B cell (primary cell): Measurements from ENCODE around the gene SPN. TPM values are rescaled to one million over a fixed set of nuclear protein-coding genes. Genes with fewer than 3 reads are reported as not detected.

Source experiments
- ATAC-seq: fragments of 200-7000 bp; cut with Tn5 transposase; one replicate; pipeline ENCODE4 v1.10.0; 2021; ENCODE audit warnings: low read depth, mild to moderate bottlenecking, moderate number of reproducible peaks, moderate library complexity
- CTCF ChIA-PET: fragments of 350-600 bp; sonication (Branson Sonifier 250); formaldehyde crosslinking; loops from one replicate; lab custom pipeline; 2021; ENCODE audit warnings: antibody characterized with exemption, inconsistent platforms; lab: Charles Lee
- POLR2A ChIA-PET: fragments of 350-600 bp; sonication (Branson Sonifier 250); formaldehyde crosslinking; loops from one replicate; lab custom pipeline; 2021; ENCODE audit warnings: antibody characterized with exemption; lab: Charles Lee
- DNase-seq: peaks from one replicate; pipeline ENCODE4 v3.0.0; 2013
- H2AFZ ChIP-seq: 2 replicates; pipeline ENCODE4 v1.6.1; 2012; ENCODE audit warnings: mild to moderate bottlenecking, low read depth, low read length; ENCODE audit not compliant: insufficient read depth, poor library complexity, severe bottlenecking
- H3K27ac ChIP-seq, 2 donors: 1 replicate in 1 of 2; 2 replicates in 1 of 2; pipeline ENCODE4 v1.5.1; 2012 to 2013; ENCODE audit warnings: low read length in 2 of 2, mild to moderate bottlenecking in 2 of 2, moderate library complexity in 1 of 2
- H3K27me3 ChIP-seq, 4 experiments: fragments of 200-600 bp in 1 of 4; sonication (generic) in 1 of 4; replicated peaks in 1 of 4; 1 replicate in 2 of 4; 2 replicates in 2 of 4; pipeline versions ENCODE4 v1.6.1 to v1.7.0; 2013 to 2016; ENCODE audit warnings: low read length in 3 of 4, mild to moderate bottlenecking in 2 of 4, mixed read lengths in 1 of 4, moderate library complexity in 1 of 4; ENCODE audit not compliant: insufficient read depth in 4 of 4, control insufficient read depth in 3 of 4; ENCODE audit errors: control extremely low read depth in 1 of 4
- H3K36me3 ChIP-seq, 2 experiments: replicated peaks in 1 of 2; 1 replicate in 1 of 2; 2 replicates in 1 of 2; pipeline versions ENCODE4 v1.6.1 to v1.7.1; 2013; ENCODE audit warnings: low read length in 1 of 2; ENCODE audit not compliant: insufficient read depth in 2 of 2, control insufficient read depth in 1 of 2; ENCODE audit errors: control extremely low read depth in 1 of 2, extremely low read depth in 1 of 2
- H3K4me1 ChIP-seq, 2 donors: fragments of 200-600 bp in 1 of 2; sonication (generic) in 1 of 2; 1 replicate in 1 of 2; 2 replicates in 1 of 2; pipeline versions ENCODE4 v1.5.1 to v1.6.1; 2013 to 2017; ENCODE audit warnings: low read length in 2 of 2; ENCODE audit not compliant: control insufficient read depth in 2 of 2, insufficient read depth in 2 of 2
- H3K4me2 ChIP-seq: replicated peaks from 2 replicates; pipeline ENCODE3; 2012; ENCODE audit warnings: mild to moderate bottlenecking, low read depth, low read length; ENCODE audit not compliant: poor library complexity, severe bottlenecking
- H3K4me3 ChIP-seq, 5 experiments: fragments of 200-600 bp in 1 of 5; sonication (generic) in 1 of 5; 1 replicate in 3 of 5; 2 replicates in 2 of 5; pipeline versions ENCODE4 v1.5.1 to v1.7.0; 2011 to 2016; ENCODE audit warnings: low read length in 4 of 5, mild to moderate bottlenecking in 4 of 5, low read depth in 2 of 5, control low read depth in 1 of 5, moderate library complexity in 1 of 5; ENCODE audit not compliant: insufficient read depth in 1 of 5; ENCODE audit errors: control extremely low read depth in 1 of 5, extremely low read depth in 1 of 5
- H3K79me2 ChIP-seq: fragments of 200-600 bp; sonication (generic); one replicate; pipeline ENCODE4 v1.6.0; 2016; ENCODE audit warnings: low read length; ENCODE audit not compliant: control insufficient read depth, insufficient read depth
- H3K9ac ChIP-seq: fragments of 200-600 bp; sonication (generic); 2 replicates; pipeline ENCODE4 v1.6.1; 2017; ENCODE audit warnings: mild to moderate bottlenecking, low read length, moderate library complexity
- H3K9me3 ChIP-seq, 3 donors: one replicate each; pipeline versions ENCODE4 v1.6.1 to v1.7.1; 2013; ENCODE audit warnings: low read length in 2 of 3; ENCODE audit not compliant: control insufficient read depth in 2 of 3, insufficient read depth in 1 of 3; ENCODE audit errors: control extremely low read depth in 1 of 3
- H4K20me1 ChIP-seq: 2 replicates; pipeline ENCODE4 v1.6.0; 2012; ENCODE audit warnings: mild to moderate bottlenecking, low read length; ENCODE audit not compliant: insufficient read depth, control insufficient read depth, poor library complexity, severe bottlenecking
- H3K27ac Mint-ChIP-seq: one replicate; pipeline ENCODE4 v1.8.0; 2021; ENCODE audit warnings: mixed read lengths
- H3K27me3 Mint-ChIP-seq: one replicate; pipeline ENCODE4 v1.8.0; 2021; ENCODE audit warnings: mixed read lengths
- H3K4me1 Mint-ChIP-seq: one replicate; pipeline ENCODE4 v1.8.0; 2021; ENCODE audit warnings: mixed read lengths
- H3K4me3 Mint-ChIP-seq: one replicate; pipeline ENCODE4 v1.8.0; 2021; ENCODE audit warnings: mixed read lengths
- H3K9me3 Mint-ChIP-seq: one replicate; pipeline ENCODE4 v1.8.0; 2022; ENCODE audit warnings: mixed read lengths; ENCODE audit not compliant: insufficient read depth
- CTCF ChIP-seq: fragments of 200-600 bp; IDR thresholded peaks from one replicate; pipeline ENCODE4 v1.8.0; 2022; ENCODE audit warnings: antibody characterized with exemption, mild to moderate bottlenecking
- EZH2 ChIP-seq: IDR thresholded peaks from 2 replicates; pipeline ENCODE4 v1.6.1; 2012; ENCODE audit warnings: borderline replicate concordance, low read depth, mild to moderate bottlenecking, moderate library complexity, low read length; ENCODE audit not compliant: insufficient read depth, poor library complexity, severe bottlenecking
- WGBS: methylation state at CpG from one replicate; pipeline ENCODE4 v1.1.5; 2013; ENCODE audit warnings: missing lambda C conversion rate; ENCODE audit not compliant: insufficient coverage; 5-methylcytosine and 5-hydroxymethylcytosine counted together
- intact Hi-C: fragments of 100-400 bp; cut with micrococcal nuclease; formaldehyde crosslinking; loops from one replicate; pipeline ENCODE4 v1.10.0; 2022
- polyA plus RNA-seq: library from polyadenylated mRNA; depleted of rRNA; stranded (reverse); fragments of >200 nt; gene quantifications from 2 replicates; pipeline ENCODE4 v1.2.3, GENCODE V29; 2012
- total RNA-seq, 2 donors: library from RNA; stranded (reverse); fragments of 120-200 nt in 1 of 2; gene quantifications; 1 replicate in 1 of 2; 2 replicates in 1 of 2; pipeline versions ENCODE4 v1.2.3 to v1.2.4, GENCODE V29; 2013 to 2022

The SPN gene
- total and polyA plus RNA-seq, 2 donors (not counting 1 experiment from before 2014, with no cell fraction given), result 1.1 to 1.9 TPM

- ATAC-seq (no peak), DNase-seq (no peak)
- no peak overlapping the region for H3K27ac Mint-ChIP-seq
- no peaks in the 10 kb centered on the region for H3K9me3 Mint-ChIP-seq
- peaks cover 14 to 21% of the 10 kb centered on the region in 2 donors for H3K4me1 ChIP-seq
- intact Hi-C loops, result loop anchor here (5.0 kb wide), 1 partner anchor 52 kb away; no protein-coding TSS in a partner anchor
- no peak overlapping the region for H3K4me3 ChIP-seq
- no peak overlapping the region for H2AFZ ChIP-seq
- H3K36me3 ChIP-seq, result no peaks in the 10 kb centered on the region
- WGBS, result no CpG with 5 or more reads among the region's 2 CpGs
- H3K9me3 ChIP-seq, result peaks cover 0 to 2% (median 0%) of the 10 kb centered on the region in 3 donors
- no peaks in the 10 kb centered on the region for H3K27me3 Mint-ChIP-seq
- peaks cover 18% of the 10 kb centered on the region for H3K4me1 Mint-ChIP-seq
- H3K4me2 ChIP-seq, result no peak overlapping the region
- no peak for TF ChIP-seq EZH2
- no peak for TF ChIP-seq CTCF
- H4K20me1 ChIP-seq, result no peaks in the 10 kb centered on the region
- no peak overlapping the region for H3K4me3 Mint-ChIP-seq
- H3K27ac ChIP-seq, result no peak overlapping the region
- H3K79me2 ChIP-seq, result no peaks in the 10 kb centered on the region
- ChIA-PET POLR2A (interaction anchor here (0.7 kb wide), 1 partner anchor 141 kb away, joined by 6 read pairs; no protein-coding TSS in a partner anchor), CTCF (no interaction called here)
- no peak overlapping the region for H3K9ac ChIP-seq
- no peaks in the 10 kb centered on the region for H3K27me3 ChIP-seq
These were observed 12.3 kb upstream of the SPN start for GRCh38 chr16:29650771-29651170.

GRCh38 chr16:29651774-29652349, 11.2 kb upstream of the SPN start:
- Mint-ChIP-seq H3K4me3 (no peak overlapping the region), H3K9me3 (no peaks in the 10 kb centered on the region), H3K27me3 (no peaks in the 10 kb centered on the region), H3K27ac (no peak overlapping the region), H3K4me1 (peaks cover 13% of the 10 kb centered on the region)
- H4K20me1 ChIP-seq, result no peaks in the 10 kb centered on the region
- ChIA-PET CTCF (interaction anchor here (0.7 to 0.9 kb wide), 4 partner anchors 11 to 133 kb away, joined by 3 to 4 read pairs (median 3); partner anchors contain the start of gene SPN), POLR2A (interaction anchor here (0.6 kb wide), 1 partner anchor 905 kb away, joined by 4 read pairs; no protein-coding TSS in a partner anchor)
- H3K9me3 ChIP-seq, result no peaks in the 10 kb centered on the region
- H3K79me2 ChIP-seq, result no peaks in the 10 kb centered on the region
- no peak overlapping the region for H3K4me2 ChIP-seq
- no peaks in the 10 kb centered on the region for H3K27me3 ChIP-seq
- ATAC-seq (no peak), DNase-seq (no peak)
- no CpG with 5 or more reads among the region's 2 CpGs for WGBS
- intact Hi-C loops, result loop anchor here (2.0 to 5.0 kb wide), 2 partner anchors 15 to 50 kb away; no protein-coding TSS in a partner anchor
- H3K9ac ChIP-seq, result no peak overlapping the region
- H2AFZ ChIP-seq, result no peak overlapping the region
- peaks cover 11 to 14% of the 10 kb centered on the region in 2 donors for H3K4me1 ChIP-seq
- TF ChIP-seq CTCF (no peak), EZH2 (no peak)
- no peak overlapping the region for H3K4me3 ChIP-seq
- no peak overlapping the region for H3K27ac ChIP-seq
- no peaks in the 10 kb centered on the region for H3K36me3 ChIP-seq
